Heart left ventricle (tissue), 16 donors: Measurements from ENCODE around the gene CETN3. TPM values are rescaled to one million over a fixed set of nuclear protein-coding genes. Genes with fewer than 3 reads are reported as not detected.

Experiments
- ATAC-seq, 4 donors: fragments of 200-7000 bp; cut with Tn5 transposase; one replicate each; pipeline ENCODE4 v1.9.1; 2020 to 2022; ENCODE audit warnings: moderate library complexity in 4 of 4, mild to moderate bottlenecking in 3 of 4, moderate number of reproducible peaks in 1 of 4
- DNase-seq, 5 donors: peaks; one replicate each; pipeline ENCODE4 v3.0.0-alpha.2; 2020
- H3K27ac ChIP-seq, 12 donors: fragments of 200-600 bp; sonication (generic) in 4 of 12; one replicate each; pipeline versions ENCODE4 v1.5.0 to v1.8.0; 2016 to 2022; ENCODE audit warnings: mild to moderate bottlenecking in 2 of 12
- H3K27me3 ChIP-seq, 9 donors: fragments of 200-600 bp; sonication (generic) in 2 of 9; one replicate each; pipeline versions ENCODE4 v1.5.1 to v1.8.0; 2016 to 2022; ENCODE audit warnings: mild to moderate bottlenecking in 3 of 9
- H3K36me3 ChIP-seq, 9 donors: fragments of 200-600 bp; sonication (generic) in 2 of 9; one replicate each; pipeline versions ENCODE4 v1.5.0 to v1.8.0; 2018 to 2022; ENCODE audit warnings: mild to moderate bottlenecking in 2 of 9
- H3K4me1 ChIP-seq, 12 donors: fragments of 200-600 bp; sonication (generic) in 4 of 12; one replicate each; pipeline versions ENCODE4 v1.5.0 to v1.8.0; 2016 to 2022; ENCODE audit warnings: mild to moderate bottlenecking in 3 of 12
- H3K4me3 ChIP-seq, 12 donors: fragments of 200-600 bp; sonication (generic) in 4 of 12; one replicate each; pipeline versions ENCODE4 v1.5.0 to v1.8.0; 2017 to 2022; ENCODE audit warnings: mild to moderate bottlenecking in 9 of 12, moderate library complexity in 4 of 12
- H3K9me3 ChIP-seq, 12 donors: fragments of 200-600 bp; sonication (generic) in 4 of 12; one replicate each; pipeline versions ENCODE4 v1.5.0 to v1.8.0; 2016 to 2022; ENCODE audit warnings: mild to moderate bottlenecking in 1 of 12
- POLR2A ChIP-seq, 2 donors: fragments of 450-650 bp; IDR thresholded peaks; one replicate each; pipeline ENCODE4 v1.6.1; 2017; ENCODE audit warnings: antibody characterized with exemption in 2 of 2, mild to moderate bottlenecking in 2 of 2, moderate library complexity in 2 of 2
- WGBS, 4 donors: extraction: QIAGEN DNeasy Blood & Tissue Kit in 2 of 4; methylation state at CpG; one replicate each; pipeline versions ENCODE4 v1.1.5 to v1.1.7; 2013 to 2018; 5-methylcytosine and 5-hydroxymethylcytosine counted together
- intact Hi-C, 10 donors: fragments of 100-400 bp; cut with DNase I; formaldehyde crosslinking; loops; one replicate each; pipeline versions ENCODE4 v1.11.1 to v1.14.2; 2022
- polyA plus RNA-seq, 2 donors: library from polyadenylated mRNA; stranded (reverse); fragments of 200-250 nt; gene quantifications; one replicate each; pipeline ENCODE4 v1.2.3, GENCODE V29; 2013
- total RNA-seq, 9 donors: library from RNA; depleted of rRNA in 2 of 9; stranded (reverse); fragments of >200 nt in 2 of 9; fragmentation: NEBNext Ultra II Directional in 3 of 9; extraction: Animal tissue kit (Norgen Biotek cat#: 25700) in 3 of 9; gene quantifications; one replicate each; pipeline versions ENCODE4 v1.1.0 to v1.2.4, GENCODE V29; 2016 to 2023
- TF ChIP-seq, protein P1 (sequence below), 12 donors: fragments of 200-600 bp; sonication (generic) in 4 of 12; IDR thresholded peaks; one replicate each; pipeline versions ENCODE4 v1.5.0 to v1.8.0; 2018 to 2022; ENCODE audit warnings: antibody characterized with exemption in 12 of 12, mild to moderate bottlenecking in 5 of 12
- donor health status: ischemic (EF 13 %, LVEDD 7.1; RV severe dilation, severe dysfunction).
- donor health status: healthy with polysubstance abuse.
- donor health status: DM: no; HTN: yes; CAD: no.
- donor health status: DM: no; HTN: no; CAD: no.
- donor health status: ischemic (EF 25% LVEDD 6.9; RV normal size, moderate dysfunction).
- donor health status: ischemic (EF 25% LVEDD 5.7; RV mildly dilated, moderate dysfunction).
- donor health status: healthy.
- donor health status: DM: yes; HTN: yes; CAD: no.
- donor health status: ischemic (EF 35%, LVEDD 5.7; RV mildly dilated, moderate dysfunction).
- donor health status: nonischemic (EF 11% LVEDD 7.7; RV severe dilation, severe dysfunction).
- donor health status: DM: yes; HTN: yes; CAD: no.
- donor health status: PGD.
- donor health status: ischemic (EF 29% LVEDD 5.4; RV normal size, mild dysfunction).
- donor health status: nonischemic (EF 23%, LVEDD 6.1; RV moderate dilation, normal function).

The CETN3 gene
- total and polyA plus RNA-seq, 11 donors, result 9.3 to 28.3 (median 18.9) TPM

DNA sequence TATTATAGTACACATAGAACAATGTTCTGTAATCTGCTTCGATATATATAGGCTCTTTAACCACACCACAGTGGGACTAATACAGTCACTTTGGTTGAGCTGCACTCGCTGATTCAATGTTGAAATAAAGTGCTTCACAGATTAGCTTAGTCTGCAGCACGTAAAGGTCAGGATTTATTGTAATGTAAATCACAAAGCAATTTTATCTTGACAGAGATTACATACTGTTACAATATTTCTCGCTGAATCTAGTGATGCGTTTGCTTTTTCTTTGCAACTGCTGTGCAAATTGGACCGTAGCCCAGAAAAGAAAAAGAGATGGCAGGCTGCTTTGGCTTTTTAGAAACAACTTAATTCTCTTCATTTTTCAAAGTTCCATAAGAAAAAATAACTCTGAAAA is 52.9 kb downstream of the CETN3 start:
- Histone ChIP-seq H3K27me3 (no peaks in the 10 kb centered on the region), H3K4me3 (no peak overlapping the region), H3K27ac (no peak overlapping the region), H3K9me3 (peaks cover 0 to 6% (median 0%) of the 10 kb centered on the region in 12 donors), H3K36me3 (no peaks in the 10 kb centered on the region), H3K4me1 (no peaks in the 10 kb centered on the region)
- 45 to 54% (median 48%) methylated on average over 6 of the region's 6 CpGs for WGBS, 4 donors
- intact Hi-C loops, result no loop called here
- TF ChIP-seq POLR2A (IDR thresholded peaks at IDR 0.05), result no peak
- TF ChIP-seq, protein P1, sequence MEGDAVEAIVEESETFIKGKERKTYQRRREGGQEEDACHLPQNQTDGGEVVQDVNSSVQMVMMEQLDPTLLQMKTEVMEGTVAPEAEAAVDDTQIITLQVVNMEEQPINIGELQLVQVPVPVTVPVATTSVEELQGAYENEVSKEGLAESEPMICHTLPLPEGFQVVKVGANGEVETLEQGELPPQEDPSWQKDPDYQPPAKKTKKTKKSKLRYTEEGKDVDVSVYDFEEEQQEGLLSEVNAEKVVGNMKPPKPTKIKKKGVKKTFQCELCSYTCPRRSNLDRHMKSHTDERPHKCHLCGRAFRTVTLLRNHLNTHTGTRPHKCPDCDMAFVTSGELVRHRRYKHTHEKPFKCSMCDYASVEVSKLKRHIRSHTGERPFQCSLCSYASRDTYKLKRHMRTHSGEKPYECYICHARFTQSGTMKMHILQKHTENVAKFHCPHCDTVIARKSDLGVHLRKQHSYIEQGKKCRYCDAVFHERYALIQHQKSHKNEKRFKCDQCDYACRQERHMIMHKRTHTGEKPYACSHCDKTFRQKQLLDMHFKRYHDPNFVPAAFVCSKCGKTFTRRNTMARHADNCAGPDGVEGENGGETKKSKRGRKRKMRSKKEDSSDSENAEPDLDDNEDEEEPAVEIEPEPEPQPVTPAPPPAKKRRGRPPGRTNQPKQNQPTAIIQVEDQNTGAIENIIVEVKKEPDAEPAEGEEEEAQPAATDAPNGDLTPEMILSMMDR (IDR thresholded peaks at IDR 0.05), result no peak
- ATAC-seq (no peak), DNase-seq (no peak)

DNA sequence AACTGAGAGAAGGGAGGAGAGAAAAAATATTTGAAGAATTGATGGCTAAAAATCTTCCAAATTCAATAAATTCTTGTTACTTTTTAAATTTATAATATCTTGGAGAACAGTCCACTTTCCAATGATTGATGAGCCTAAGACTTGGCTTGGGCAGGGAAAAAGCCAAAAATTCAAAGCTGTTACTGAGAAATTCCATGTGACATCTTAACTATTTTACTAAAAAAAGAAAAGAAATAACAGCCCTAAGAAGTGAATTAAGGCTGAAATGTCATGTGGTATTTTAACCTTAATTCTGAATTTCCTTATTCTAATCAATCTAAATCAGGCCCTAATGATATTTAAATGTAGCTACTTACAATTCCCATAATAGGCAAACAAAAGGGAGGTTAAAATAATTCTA is 53.4 kb downstream of the CETN3 start:
- intact Hi-C loops, result no loop called here
- Histone ChIP-seq H3K4me3 (no peak overlapping the region), H3K27ac (no peak overlapping the region), H3K36me3 (no peaks in the 10 kb centered on the region), H3K9me3 (peaks cover 0 to 6% (median 0%) of the 10 kb centered on the region in 12 donors), H3K4me1 (no peaks in the 10 kb centered on the region), H3K27me3 (no peaks in the 10 kb centered on the region)
- TF ChIP-seq, protein P1 (IDR thresholded peaks at IDR 0.05), result no peak
- no peak for TF ChIP-seq POLR2A (IDR thresholded peaks at IDR 0.05)
- ATAC-seq, result no peak
- no peak for DNase-seq

DNA sequence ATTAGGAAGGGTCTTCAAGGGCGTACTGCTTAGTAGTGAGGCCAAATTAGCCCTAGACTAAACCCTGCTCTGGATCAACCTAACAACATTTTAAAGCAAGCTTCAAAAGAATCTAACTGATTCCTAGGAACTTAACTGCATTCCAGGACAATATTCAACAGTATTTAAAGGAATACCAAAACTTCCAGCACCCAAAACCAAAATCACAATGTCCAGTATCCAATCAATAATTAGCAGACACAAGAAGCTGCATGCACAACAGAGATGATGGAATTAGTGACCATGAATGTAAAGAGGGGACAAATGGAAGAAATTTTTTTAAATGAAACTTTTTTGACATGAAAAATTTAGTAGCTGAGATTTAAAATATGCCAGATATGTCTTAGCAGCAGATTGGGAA is 53.9 kb downstream of the CETN3 start:
- 90 to 100% (median 97%) methylated on average over 1 of the region's 1 CpG for WGBS, 4 donors
- Histone ChIP-seq H3K27me3 (no peaks in the 10 kb centered on the region), H3K4me1 (no peaks in the 10 kb centered on the region), H3K36me3 (no peaks in the 10 kb centered on the region), H3K27ac (no peak overlapping the region), H3K4me3 (no peak overlapping the region), H3K9me3 (peaks cover 0 to 6% (median 0%) of the 10 kb centered on the region in 12 donors)
- ATAC-seq (no peak), DNase-seq (no peak)
- intact Hi-C loops, result no loop called here
- TF ChIP-seq POLR2A (IDR thresholded peaks at IDR 0.05), result no peak
- TF ChIP-seq, protein P1 (IDR thresholded peaks at IDR 0.05), result no peak

DNA sequence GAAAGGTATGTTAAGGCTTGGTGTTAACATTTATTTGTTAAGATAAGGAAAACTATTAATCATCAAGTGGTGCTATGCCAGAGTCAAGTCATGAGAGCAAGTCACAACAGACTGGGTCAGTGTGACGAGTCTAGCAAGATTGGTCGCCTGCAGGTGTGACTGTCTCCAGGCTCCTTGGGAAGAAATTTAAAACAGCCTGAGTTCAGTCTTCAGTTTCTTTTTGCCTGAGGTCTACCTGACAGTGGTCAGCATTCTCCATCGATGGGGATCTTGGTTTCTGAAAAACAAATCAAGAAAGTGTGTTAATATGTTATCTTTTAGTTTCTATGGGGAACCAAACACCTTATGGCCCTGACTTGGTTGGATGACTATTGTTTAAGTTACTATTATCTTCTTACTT is 56.3 kb downstream of the CETN3 start:
- intact Hi-C loops, result no loop called here
- H3K4me1 ChIP-seq, result no peaks in the 10 kb centered on the region
- no peak for TF ChIP-seq POLR2A (IDR thresholded peaks at IDR 0.05)
- H3K27ac ChIP-seq, result no peak overlapping the region
- DNase-seq (no peak), ATAC-seq (no peak)
- H3K36me3 ChIP-seq, result no peaks in the 10 kb centered on the region
- no peak overlapping the region for H3K4me3 ChIP-seq
- 76 to 85% (median 80%) methylated on average over 3 of the region's 3 CpGs for WGBS, 4 donors
- H3K9me3 ChIP-seq, result peaks cover 0 to 6% (median 0%) of the 10 kb centered on the region in 12 donors
- H3K27me3 ChIP-seq, result no peaks in the 10 kb centered on the region

DNA sequence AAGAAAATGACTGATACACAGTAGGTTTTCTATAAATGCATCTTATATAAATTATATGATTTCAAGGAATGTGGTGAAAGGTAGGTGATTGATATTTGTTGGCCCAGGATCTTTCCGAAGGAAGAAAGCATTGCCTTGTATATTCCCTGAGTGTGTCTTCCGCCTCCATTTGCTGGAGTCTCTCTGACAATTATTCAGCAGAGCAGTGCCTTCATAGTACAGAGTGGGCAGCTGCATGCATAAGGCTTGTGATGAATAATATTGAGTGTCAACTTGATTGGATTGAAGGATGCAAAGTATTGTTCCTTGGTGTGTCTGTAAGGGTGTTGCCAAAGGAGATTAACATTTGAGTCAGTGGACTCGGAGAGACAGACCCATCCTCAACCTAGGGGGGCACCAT is 58.5 kb downstream of the CETN3 start:
- DNase-seq, result no peak
- no peak for ATAC-seq
- no peaks in the 10 kb centered on the region for H3K4me1 ChIP-seq
- H3K9me3 ChIP-seq, result peaks cover 0 to 6% (median 0%) of the 10 kb centered on the region in 12 donors
- H3K27ac ChIP-seq, result no peak overlapping the region
- H3K27me3 ChIP-seq, result no peaks in the 10 kb centered on the region
- H3K4me3 ChIP-seq, result no peak overlapping the region
- no peaks in the 10 kb centered on the region for H3K36me3 ChIP-seq
- TF ChIP-seq POLR2A (IDR thresholded peaks at IDR 0.05), result no peak
- WGBS, 4 donors, result 62 to 89% (median 83%) methylated on average over 3 of the region's 3 CpGs
- intact Hi-C loops, result no loop called here
